ENCODE results near the gene NOX5. TPM values are rescaled to one million over a fixed set of nuclear protein-coding genes. Genes with fewer than 3 reads are reported as not detected.

The NOX5 gene
- total and polyA plus RNA-seq, 2 donors (not counting 1 experiment from before 2014, with no cell fraction given): 0.25 to 0.33 TPM

DNA sequence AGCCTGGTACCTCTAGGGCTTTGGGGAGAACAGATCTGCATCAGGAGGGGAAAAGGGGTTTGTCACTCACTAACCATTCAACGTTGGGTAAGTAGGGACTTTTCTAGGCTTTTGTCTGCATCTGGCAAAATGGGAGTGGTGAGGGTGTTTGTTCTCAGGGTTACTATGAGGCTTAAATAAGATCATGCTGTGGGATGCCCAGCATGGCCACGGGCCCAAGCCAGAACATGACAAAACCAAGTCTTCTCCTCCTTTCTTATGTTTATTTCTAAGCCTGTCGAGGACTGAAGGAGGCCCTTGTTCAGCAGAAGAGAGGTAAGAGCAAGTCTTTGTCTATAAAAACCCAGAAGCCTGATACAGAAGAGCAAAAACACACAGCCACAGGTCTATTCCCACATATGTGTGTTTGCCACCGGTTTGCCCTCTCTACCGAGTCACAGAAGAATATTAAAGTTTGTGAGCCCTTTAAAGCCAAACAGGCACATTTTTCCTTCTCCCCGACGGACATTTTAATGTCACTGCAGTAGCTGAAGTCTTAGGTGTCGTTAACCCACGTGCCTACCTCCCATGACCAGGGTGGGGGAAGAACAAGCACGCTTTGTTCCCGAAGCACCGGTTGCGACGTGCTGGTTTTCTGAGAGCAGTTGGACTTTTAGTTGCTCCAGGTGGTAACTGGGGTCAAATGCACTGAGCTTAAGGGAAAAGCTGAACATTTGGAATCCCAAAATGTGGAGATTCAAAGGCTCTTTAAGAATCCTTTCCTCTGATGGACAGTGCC is 72.1 kb downstream of the NOX5 start:
- Histone ChIP-seq H3K4me3 (replicated peaks in 1 of 4; ENCODE audit: control extremely low read depth in 1 of 4, insufficient read depth in 1 of 4, low read depth in 3 of 4, low read length in 4 of 4) (no peak overlapping the region), H3K79me2 (ENCODE audit: control insufficient read depth, insufficient read depth, low read length) (no peaks in the 10 kb centered on the region), H3K36me3 (ENCODE audit: control insufficient read depth, insufficient read depth, low read length) (no peaks in the 10 kb centered on the region), H3K9ac (ENCODE audit: insufficient read depth, low read length) (no peak overlapping the region), H3K4me1 (ENCODE audit: control insufficient read depth, extremely low read depth, insufficient read depth, low read length) (peaks cover 4% of the 10 kb centered on the region), H3K27ac (ENCODE audit: insufficient read depth, low read length) (no peak overlapping the region), H3K4me2 (ENCODE audit: extremely low read depth, insufficient read depth, low read length) (no peak overlapping the region), H3K9me3 (ENCODE audit: control insufficient read depth, insufficient read depth, low read depth, low read length) (no peaks in the 10 kb centered on the region), H2AFZ (ENCODE audit: low read length) (no peak overlapping the region), H4K20me1 (ENCODE audit: control insufficient read depth, extremely low read depth, insufficient read depth, low read length) (no peaks in the 10 kb centered on the region), H3K27me3 (ENCODE audit: control insufficient read depth, insufficient read depth, low read length) (peaks cover 31% of the 10 kb centered on the region)
- TF ChIP-seq, protein P1, sequence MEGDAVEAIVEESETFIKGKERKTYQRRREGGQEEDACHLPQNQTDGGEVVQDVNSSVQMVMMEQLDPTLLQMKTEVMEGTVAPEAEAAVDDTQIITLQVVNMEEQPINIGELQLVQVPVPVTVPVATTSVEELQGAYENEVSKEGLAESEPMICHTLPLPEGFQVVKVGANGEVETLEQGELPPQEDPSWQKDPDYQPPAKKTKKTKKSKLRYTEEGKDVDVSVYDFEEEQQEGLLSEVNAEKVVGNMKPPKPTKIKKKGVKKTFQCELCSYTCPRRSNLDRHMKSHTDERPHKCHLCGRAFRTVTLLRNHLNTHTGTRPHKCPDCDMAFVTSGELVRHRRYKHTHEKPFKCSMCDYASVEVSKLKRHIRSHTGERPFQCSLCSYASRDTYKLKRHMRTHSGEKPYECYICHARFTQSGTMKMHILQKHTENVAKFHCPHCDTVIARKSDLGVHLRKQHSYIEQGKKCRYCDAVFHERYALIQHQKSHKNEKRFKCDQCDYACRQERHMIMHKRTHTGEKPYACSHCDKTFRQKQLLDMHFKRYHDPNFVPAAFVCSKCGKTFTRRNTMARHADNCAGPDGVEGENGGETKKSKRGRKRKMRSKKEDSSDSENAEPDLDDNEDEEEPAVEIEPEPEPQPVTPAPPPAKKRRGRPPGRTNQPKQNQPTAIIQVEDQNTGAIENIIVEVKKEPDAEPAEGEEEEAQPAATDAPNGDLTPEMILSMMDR (conservative IDR thresholded peaks at IDR 0.05 in 1 of 2, IDR thresholded peaks at IDR 0.05 in 1 of 2; ENCODE audit: low read depth in 1 of 2, low read length in 2 of 2): no peak
- no peak for TF ChIP-seq EZH2 (IDR thresholded peaks at IDR 0.05; ENCODE audit: low read length, missing control alignments)
- no peak for DNase-seq (ENCODE audit: low read depth in 2 of 2)

DNA sequence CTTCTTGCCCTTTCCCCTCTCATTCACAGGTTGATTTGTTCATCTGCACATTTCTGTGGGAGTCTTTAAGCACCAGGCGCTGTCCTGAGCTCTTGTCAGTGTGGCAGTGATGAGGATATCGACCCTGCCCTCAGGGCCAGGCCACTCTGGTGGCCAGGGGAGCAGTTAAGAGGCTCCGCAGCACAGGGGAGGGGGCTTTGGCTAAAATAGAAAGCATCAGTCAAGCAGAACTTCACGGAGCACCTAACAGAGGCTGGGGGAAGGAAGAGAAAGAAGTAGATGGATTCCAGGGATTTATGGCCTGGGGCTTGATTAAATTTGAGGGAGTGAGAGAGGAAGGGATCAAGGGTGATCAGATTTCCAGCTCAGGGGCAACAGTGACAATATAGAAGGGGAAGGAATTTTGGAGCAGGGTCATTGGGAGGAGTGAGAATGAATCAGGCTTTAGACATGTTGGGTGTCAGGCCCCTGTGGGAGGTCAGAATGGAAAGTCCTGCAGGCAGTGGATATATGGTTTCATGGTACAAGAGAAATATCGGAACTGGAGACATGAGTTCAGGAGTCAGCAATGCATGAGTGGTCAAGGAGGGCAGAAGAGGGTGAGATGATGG is 73.0 kb downstream of the NOX5 start:
- Histone ChIP-seq H3K9ac (ENCODE audit: insufficient read depth, low read length) (no peak overlapping the region), H4K20me1 (ENCODE audit: control insufficient read depth, extremely low read depth, insufficient read depth, low read length) (no peaks in the 10 kb centered on the region), H3K27me3 (ENCODE audit: control insufficient read depth, insufficient read depth, low read length) (peaks cover 32% of the 10 kb centered on the region), H3K36me3 (ENCODE audit: control insufficient read depth, insufficient read depth, low read length) (no peaks in the 10 kb centered on the region), H3K79me2 (ENCODE audit: control insufficient read depth, insufficient read depth, low read length) (no peaks in the 10 kb centered on the region), H3K9me3 (ENCODE audit: control insufficient read depth, insufficient read depth, low read depth, low read length) (no peaks in the 10 kb centered on the region), H2AFZ (ENCODE audit: low read length) (no peak overlapping the region), H3K4me1 (ENCODE audit: control insufficient read depth, extremely low read depth, insufficient read depth, low read length) (no peaks in the 10 kb centered on the region), H3K4me3 (replicated peaks in 1 of 4; ENCODE audit: control extremely low read depth in 1 of 4, insufficient read depth in 1 of 4, low read depth in 3 of 4, low read length in 4 of 4) (no peak overlapping the region), H3K27ac (ENCODE audit: insufficient read depth, low read length) (no peak overlapping the region), H3K4me2 (ENCODE audit: extremely low read depth, insufficient read depth, low read length) (no peak overlapping the region)
- TF ChIP-seq EZH2 (IDR thresholded peaks at IDR 0.05; ENCODE audit: low read length, missing control alignments): no peak
- TF ChIP-seq, protein P1 (conservative IDR thresholded peaks at IDR 0.05 in 1 of 2, IDR thresholded peaks at IDR 0.05 in 1 of 2; ENCODE audit: low read depth in 1 of 2, low read length in 2 of 2): no peak
- no peak for DNase-seq (ENCODE audit: low read depth in 2 of 2)

DNA sequence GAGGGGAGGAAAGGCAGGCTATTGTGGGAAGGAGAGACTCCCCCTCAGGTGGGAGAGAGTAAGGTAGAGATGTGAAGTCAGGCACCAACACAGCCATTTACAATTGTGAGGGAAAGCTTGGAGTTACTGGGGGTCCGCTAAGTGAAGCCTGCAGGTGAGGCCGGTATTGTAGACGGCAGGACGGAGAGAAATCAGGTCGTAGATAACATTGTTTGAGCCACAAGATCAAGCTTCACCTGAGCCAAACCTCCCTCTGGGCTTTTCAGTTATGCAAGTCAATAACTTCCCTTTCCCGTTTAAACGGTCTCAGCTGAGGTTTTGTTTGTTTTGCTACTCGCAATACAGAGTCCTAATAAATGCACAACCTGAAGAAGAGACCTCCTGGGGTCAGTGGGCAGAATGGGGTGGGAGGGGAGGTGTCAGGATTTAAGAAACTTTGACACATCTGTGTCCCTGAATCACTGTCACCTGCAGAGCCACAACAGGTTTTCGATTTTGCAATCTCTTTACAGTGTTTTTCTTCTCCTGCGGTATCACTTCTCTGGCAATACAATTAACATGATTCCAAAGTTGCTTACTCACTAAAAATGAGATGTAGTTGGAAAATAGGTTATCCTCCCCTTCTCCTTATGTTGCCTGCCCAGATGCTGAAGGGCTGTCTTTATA is 73.9 kb downstream of the NOX5 start:
- no peak overlapping the region for H3K27ac ChIP-seq (ENCODE audit: insufficient read depth, low read length)
- no peaks in the 10 kb centered on the region for H4K20me1 ChIP-seq (ENCODE audit: control insufficient read depth, extremely low read depth, insufficient read depth, low read length)
- H3K9ac ChIP-seq (ENCODE audit: insufficient read depth, low read length): no peak overlapping the region
- H3K36me3 ChIP-seq (ENCODE audit: control insufficient read depth, insufficient read depth, low read length): no peaks in the 10 kb centered on the region
- no peak for DNase-seq (ENCODE audit: low read depth in 2 of 2)
- no peak overlapping the region for H3K4me2 ChIP-seq (ENCODE audit: extremely low read depth, insufficient read depth, low read length)
- no peak for TF ChIP-seq EZH2 (IDR thresholded peaks at IDR 0.05; ENCODE audit: low read length, missing control alignments)
- TF ChIP-seq, protein P1 (conservative IDR thresholded peaks at IDR 0.05 in 1 of 2, IDR thresholded peaks at IDR 0.05 in 1 of 2; ENCODE audit: low read depth in 1 of 2, low read length in 2 of 2): no peak
- no peak overlapping the region for H2AFZ ChIP-seq (ENCODE audit: low read length)
- H3K4me1 ChIP-seq (ENCODE audit: control insufficient read depth, extremely low read depth, insufficient read depth, low read length): no peaks in the 10 kb centered on the region
- peaks cover 32% of the 10 kb centered on the region for H3K27me3 ChIP-seq (ENCODE audit: control insufficient read depth, insufficient read depth, low read length)
- H3K4me3 ChIP-seq (replicated peaks in 1 of 4; ENCODE audit: control extremely low read depth in 1 of 4, insufficient read depth in 1 of 4, low read depth in 3 of 4, low read length in 4 of 4): no peak overlapping the region
- H3K9me3 ChIP-seq (ENCODE audit: control insufficient read depth, insufficient read depth, low read depth, low read length): no peaks in the 10 kb centered on the region
- H3K79me2 ChIP-seq (ENCODE audit: control insufficient read depth, insufficient read depth, low read length): no peaks in the 10 kb centered on the region
